Adrenal gland (tissue), 12 donors: ENCODE data around the gene SH3GLB2. TPM values are rescaled to one million over a fixed set of nuclear protein-coding genes. Genes with fewer than 3 reads are reported as not detected.
"Not testable (repeated sequence)": the region's sequence is repeated elsewhere in the genome, so short reads cannot be mapped to it uniquely, and the experiment has no call there.

Source experiments
- DNase-seq, 7 donors: peaks; one replicate each; pipeline ENCODE4 v3.0.0-alpha.2; 2019 to 2020
- H3K27ac ChIP-seq, 5 donors: fragments of 200-600 bp; sonication (generic) in 4 of 5; 1 replicate in 3 of 5; 2 replicates in 2 of 5; pipeline versions ENCODE4 v1.5.1 to v1.8.0; 2016 to 2020; ENCODE audit warnings: mild to moderate bottlenecking in 1 of 5
- H3K27me3 ChIP-seq: fragments of 200-600 bp; 2 replicates; pipeline ENCODE4 v1.8.0; 2021
- H3K36me3 ChIP-seq, 2 donors: fragments of 200-600 bp; replicated peaks in 1 of 2; 1 replicate in 1 of 2; 2 replicates in 1 of 2; pipeline versions ENCODE4 v1.5.1 to v1.8.0; 2018 to 2022
- H3K4me1 ChIP-seq, 2 donors: fragments of 200-600 bp; replicated peaks in 1 of 2; 1 replicate in 1 of 2; 2 replicates in 1 of 2; pipeline versions ENCODE4 v1.5.1 to v1.8.0; 2018 to 2021
- H3K4me3 ChIP-seq, 4 donors: fragments of 200-600 bp; sonication (generic) in 3 of 4; one replicate each; pipeline ENCODE4 v1.5.1; 2016 to 2018
- H3K9me3 ChIP-seq, 3 donors: fragments of 200-600 bp; sonication (generic) in 1 of 3; replicated peaks in 1 of 3; 1 replicate in 2 of 3; 2 replicates in 1 of 3; pipeline versions ENCODE4 v1.5.1 to v1.8.0; 2016 to 2021
- POLR2A ChIP-seq, 2 donors: fragments of 450-650 bp; IDR thresholded peaks; one replicate each; pipeline ENCODE4 v1.6.1; 2017; ENCODE audit warnings: antibody characterized with exemption in 2 of 2, mild to moderate bottlenecking in 2 of 2, moderate library complexity in 1 of 2
- WGBS, 4 donors: extraction: QIAGEN DNeasy Blood & Tissue Kit in 2 of 4; methylation state at CpG; one replicate each; pipeline versions ENCODE4 v1.1.5 to v1.1.7; 2013 to 2017; 5-methylcytosine and 5-hydroxymethylcytosine counted together
- intact Hi-C, 2 donors: fragments of 100-400 bp; cut with DNase I; formaldehyde crosslinking; loops; one replicate each; pipeline versions ENCODE4 v1.14.1 to v1.15.0; 2022 to 2023
- polyA plus RNA-seq, 3 donors: library from polyadenylated mRNA; stranded (reverse); fragments of 200-250 nt in 2 of 3; fragments of 350-450 nt in 1 of 3; fragmentation: Illumina TruSeq in 1 of 3; extraction: RNeasy Lipid Tissue Mini Kit (QIAGEN cat#74804) in 1 of 3; gene quantifications; one replicate each; pipeline ENCODE4 v1.2.3, GENCODE V29; 2013 to 2014
- total RNA-seq, 9 donors: library from RNA; depleted of rRNA in 4 of 9; stranded (reverse); fragments of >200 nt in 4 of 9; fragments of 120-200 nt in 1 of 9; fragmentation: NEBNext Ultra II Directional in 1 of 9; extraction: Animal tissue kit (Norgen Biotek cat#: 25700) in 1 of 9; gene quantifications; one replicate each; pipeline versions ENCODE4 v1.1.0 to v1.2.4, GENCODE V29; 2013 to 2023
- TF ChIP-seq, protein P1 (sequence below), 6 experiments: fragments of 450-650 bp in 4 of 6; fragments of 200-600 bp in 2 of 6; sonication (generic) in 1 of 6; IDR thresholded peaks; 1 replicate in 5 of 6; 2 replicates in 1 of 6; pipeline versions ENCODE4 v1.5.1 to v1.8.0; 2016 to 2021; ENCODE audit warnings: antibody characterized with exemption in 6 of 6, mild to moderate bottlenecking in 2 of 6, moderate library complexity in 1 of 6
- donor health status: healthy with polysubstance abuse.
- donor health status: Bipolar disorder and iron deficiency.
- donor health status: DM: yes; HTN: yes; CAD: no.
- donor health status: DM: no; HTN: no; CAD: no.
- donor health status: DM: no; HTN: no; CAD: no.
- donor health status: DM: yes; HTN: yes; CAD: no.

SH3GLB2 gene
- total and polyA plus RNA-seq, 12 donors: 26.1 to 301 (median 112) TPM

DNA sequence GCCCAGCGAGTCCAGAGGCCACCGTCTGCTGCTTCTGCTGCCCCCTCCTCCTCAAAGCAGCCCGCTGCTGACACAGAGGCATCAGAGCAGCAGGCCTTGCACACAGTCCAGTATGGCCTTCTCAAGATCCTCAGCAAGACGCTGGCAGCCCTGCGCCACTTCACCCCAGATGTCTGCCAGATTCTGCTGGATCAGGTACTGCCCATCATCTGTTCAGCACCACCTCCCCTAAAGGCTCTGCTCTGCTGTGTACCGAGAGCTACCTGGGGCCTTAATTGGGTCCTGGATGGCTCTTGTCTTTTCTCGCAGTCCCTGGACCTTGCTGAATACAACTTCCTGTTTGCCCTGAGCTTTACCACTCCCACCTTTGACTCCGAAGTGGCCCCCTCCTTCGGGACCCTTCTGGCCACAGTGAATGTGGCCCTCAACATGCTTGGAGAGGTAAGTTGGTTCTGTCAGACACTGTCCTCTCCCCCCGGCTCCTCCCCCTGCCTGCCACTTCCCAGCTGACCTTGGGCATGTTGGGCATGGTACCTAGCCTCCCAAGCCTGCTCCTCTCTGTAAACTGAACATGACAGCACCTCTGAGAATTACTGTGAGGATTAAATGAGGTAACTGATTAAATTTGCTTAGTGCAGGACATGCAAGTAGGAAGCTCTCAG lies 22.7 kb downstream of the SH3GLB2 start:
- Histone ChIP-seq H3K36me3 (peaks cover 0 to 60% of the 10 kb centered on the region in 2 donors), H3K9me3 (no peaks in the 10 kb centered on the region), H3K27me3 (no peaks in the 10 kb centered on the region), H3K4me1 (peaks cover 11 to 39% of the 10 kb centered on the region in 2 donors), H3K27ac (peak overlapping the region in 4 of 5 donors; percentile 8 to 77 (median 43)), H3K4me3 (no peak overlapping the region)
- DNase-seq: peak; percentile 51 to 82 (median 63)
- intact Hi-C loops: no loop called here
- TF ChIP-seq, protein P1, sequence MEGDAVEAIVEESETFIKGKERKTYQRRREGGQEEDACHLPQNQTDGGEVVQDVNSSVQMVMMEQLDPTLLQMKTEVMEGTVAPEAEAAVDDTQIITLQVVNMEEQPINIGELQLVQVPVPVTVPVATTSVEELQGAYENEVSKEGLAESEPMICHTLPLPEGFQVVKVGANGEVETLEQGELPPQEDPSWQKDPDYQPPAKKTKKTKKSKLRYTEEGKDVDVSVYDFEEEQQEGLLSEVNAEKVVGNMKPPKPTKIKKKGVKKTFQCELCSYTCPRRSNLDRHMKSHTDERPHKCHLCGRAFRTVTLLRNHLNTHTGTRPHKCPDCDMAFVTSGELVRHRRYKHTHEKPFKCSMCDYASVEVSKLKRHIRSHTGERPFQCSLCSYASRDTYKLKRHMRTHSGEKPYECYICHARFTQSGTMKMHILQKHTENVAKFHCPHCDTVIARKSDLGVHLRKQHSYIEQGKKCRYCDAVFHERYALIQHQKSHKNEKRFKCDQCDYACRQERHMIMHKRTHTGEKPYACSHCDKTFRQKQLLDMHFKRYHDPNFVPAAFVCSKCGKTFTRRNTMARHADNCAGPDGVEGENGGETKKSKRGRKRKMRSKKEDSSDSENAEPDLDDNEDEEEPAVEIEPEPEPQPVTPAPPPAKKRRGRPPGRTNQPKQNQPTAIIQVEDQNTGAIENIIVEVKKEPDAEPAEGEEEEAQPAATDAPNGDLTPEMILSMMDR (IDR thresholded peaks at IDR 0.05): no peak
- TF ChIP-seq POLR2A (IDR thresholded peaks at IDR 0.05): no peak
- 52 to 69% (median 54%) methylated on average over 10 of the region's 10 CpGs for WGBS, 4 donors

DNA sequence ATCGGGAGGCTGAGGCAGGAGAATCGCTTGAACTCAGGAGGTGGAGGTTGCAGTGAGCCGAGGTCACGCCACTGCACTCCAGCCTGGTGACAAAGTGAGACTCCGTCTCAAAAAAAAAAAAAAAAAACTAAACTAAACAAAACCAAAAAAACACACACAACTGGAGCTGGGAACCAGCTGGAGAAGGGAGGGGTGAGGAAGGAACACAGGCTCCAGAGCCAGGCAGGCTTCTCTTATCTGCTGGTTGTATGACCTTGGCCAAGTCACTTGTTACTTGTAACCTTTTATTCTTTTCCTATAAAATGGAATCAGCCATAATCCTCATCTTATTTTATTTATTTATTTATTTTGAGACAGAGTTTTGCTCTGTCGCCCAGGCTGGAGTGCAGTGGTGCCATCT lies 24.0 kb downstream of the SH3GLB2 start:
- peak in 4 of 7 donors; percentile 51 to 71 (median 61) for DNase-seq
- H3K27me3 ChIP-seq, H3K4me3 ChIP-seq, intact Hi-C loops, H3K9me3 ChIP-seq: not testable (repeated sequence)
- H3K27ac ChIP-seq: peak overlapping the region in 2 of 5 donors; percentile 21 to 35
- H3K36me3 ChIP-seq: peaks cover 0 to 72% of the 10 kb centered on the region in 2 donors
- peaks cover 11 to 39% of the 10 kb centered on the region in 2 donors for H3K4me1 ChIP-seq
- 58 to 69% (median 59%) methylated on average over 6 of the region's 6 CpGs for WGBS, 4 donors

DNA sequence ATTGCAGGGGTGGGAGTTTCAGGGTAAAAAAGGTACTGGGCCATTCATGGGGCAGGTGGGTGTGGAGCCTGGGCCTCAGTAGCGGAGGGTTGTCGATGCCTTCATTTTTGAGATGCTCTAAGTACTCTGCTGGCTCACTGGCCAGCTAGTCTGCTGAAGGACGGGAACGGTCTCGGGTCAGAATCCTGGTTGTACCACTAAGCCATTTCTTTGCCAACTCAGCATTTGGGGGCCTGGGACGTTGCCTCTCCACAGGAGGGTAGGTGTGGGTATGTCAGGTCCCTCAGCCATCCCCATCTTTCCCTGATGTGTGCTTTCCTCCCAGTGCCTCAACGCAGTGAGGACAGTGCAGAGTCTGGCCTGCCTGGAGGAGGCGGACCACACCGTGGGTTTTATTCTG lies 25.1 kb downstream of the SH3GLB2 start:
- H3K27ac ChIP-seq: peak overlapping the region in 1 of 5 donors; percentile 26
- peaks cover 0 to 80% of the 10 kb centered on the region in 2 donors for H3K36me3 ChIP-seq
- intact Hi-C loops: no loop called here

DNA sequence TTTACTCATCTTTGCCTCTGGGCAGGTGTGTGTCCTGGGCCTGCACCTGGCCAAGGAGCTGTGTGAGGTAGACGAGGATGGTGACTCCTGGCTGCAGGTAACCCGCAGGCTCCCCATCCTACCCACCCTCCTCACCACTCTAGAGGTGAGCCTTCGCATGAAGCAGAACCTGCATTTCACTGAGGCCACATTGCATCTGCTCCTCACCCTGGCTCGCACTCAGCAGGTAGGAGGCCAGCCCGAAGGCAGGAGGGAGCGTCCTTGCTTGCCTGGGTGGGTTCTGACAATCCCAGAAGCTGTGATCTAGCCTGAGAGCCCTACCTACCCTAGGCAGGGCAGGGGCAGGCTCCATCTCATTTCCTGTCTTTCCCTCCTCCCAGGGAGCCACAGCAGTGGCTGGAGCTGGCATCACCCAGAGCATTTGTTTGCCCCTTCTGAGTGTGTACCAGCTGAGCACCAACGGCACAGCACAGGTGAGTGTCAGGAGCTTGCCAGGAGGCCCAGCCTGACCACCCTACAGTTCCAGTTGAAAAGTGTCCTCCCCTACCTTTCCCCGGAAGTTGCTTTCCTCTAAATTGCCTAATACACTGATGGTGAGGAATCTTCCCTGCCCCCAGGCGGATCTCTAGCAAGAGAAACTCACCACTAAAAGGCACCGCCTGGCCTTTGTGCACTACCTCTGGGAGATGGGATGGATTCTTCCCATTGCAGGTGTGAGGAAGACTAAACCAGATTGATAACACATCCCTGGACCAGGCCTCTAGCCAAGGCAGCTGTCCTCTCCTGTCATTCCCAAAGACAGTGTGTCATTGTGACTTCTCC lies 26.4 kb downstream of the SH3GLB2 start:
- intact Hi-C loops: no loop called here
- Histone ChIP-seq H3K4me1 (peaks cover 6 to 23% of the 10 kb centered on the region in 2 donors), H3K27ac (no peak overlapping the region), H3K36me3 (peaks cover 0 to 90% of the 10 kb centered on the region in 2 donors), H3K27me3 (no peaks in the 10 kb centered on the region), H3K4me3 (no peak overlapping the region), H3K9me3 (no peaks in the 10 kb centered on the region)
- DNase-seq: no peak
- 88 to 96% (median 94%) methylated on average over 5 to 10 of the region's 10 CpGs for WGBS, 4 donors
- TF ChIP-seq, protein P1 (IDR thresholded peaks at IDR 0.05): no peak
- no peak for TF ChIP-seq POLR2A (IDR thresholded peaks at IDR 0.05)

More for the DNA sequence above, 25.1 kb downstream of the SH3GLB2 start:
- Histone ChIP-seq H3K4me1 (peaks cover 11 to 36% of the 10 kb centered on the region in 2 donors), H3K27me3 (no peaks in the 10 kb centered on the region), H3K4me3 (no peak overlapping the region), H3K9me3 (no peaks in the 10 kb centered on the region)
- no peak for TF ChIP-seq POLR2A (IDR thresholded peaks at IDR 0.05)
- TF ChIP-seq, protein P1 (IDR thresholded peaks at IDR 0.05): no peak
- DNase-seq: no peak
- 92 to 99% (median 98%) methylated on average over 2 to 9 of the region's 9 CpGs for WGBS, 4 donors
